T-helper 2 cell treated with Interferon-gamma antibody and Interleukin-4, amounts not matched to agents 5 μg/mL and 100 μg/mL, for 36 hours (primary cell): Measurements from ENCODE around the gene E2F4.

Experiments
- DNase-seq: peaks from one replicate; pipeline ENCODE4 v3.0.0; 2021; ENCODE audit warnings: low spot score
- H3K27ac Mint-ChIP-seq: one replicate; pipeline ENCODE4 v1.8.0; 2021; ENCODE audit warnings: mild to moderate bottlenecking, mixed read lengths
- H3K27me3 Mint-ChIP-seq: one replicate; pipeline ENCODE4 v1.8.0; 2021; ENCODE audit warnings: low read depth, mixed read lengths
- H3K36me3 Mint-ChIP-seq: one replicate; pipeline ENCODE4 v1.8.0; 2021; ENCODE audit warnings: low read depth, mixed read lengths
- H3K4me1 Mint-ChIP-seq: one replicate; pipeline ENCODE4 v1.8.0; 2021; ENCODE audit warnings: low read depth, mixed read lengths
- H3K4me3 Mint-ChIP-seq: one replicate; pipeline ENCODE4 v1.8.0; 2022; ENCODE audit warnings: mild to moderate bottlenecking, moderate library complexity, mixed read lengths
- H3K9me3 Mint-ChIP-seq: one replicate; pipeline ENCODE4 v1.8.0; 2021; ENCODE audit warnings: mixed read lengths

E2F4 gene

DNA sequence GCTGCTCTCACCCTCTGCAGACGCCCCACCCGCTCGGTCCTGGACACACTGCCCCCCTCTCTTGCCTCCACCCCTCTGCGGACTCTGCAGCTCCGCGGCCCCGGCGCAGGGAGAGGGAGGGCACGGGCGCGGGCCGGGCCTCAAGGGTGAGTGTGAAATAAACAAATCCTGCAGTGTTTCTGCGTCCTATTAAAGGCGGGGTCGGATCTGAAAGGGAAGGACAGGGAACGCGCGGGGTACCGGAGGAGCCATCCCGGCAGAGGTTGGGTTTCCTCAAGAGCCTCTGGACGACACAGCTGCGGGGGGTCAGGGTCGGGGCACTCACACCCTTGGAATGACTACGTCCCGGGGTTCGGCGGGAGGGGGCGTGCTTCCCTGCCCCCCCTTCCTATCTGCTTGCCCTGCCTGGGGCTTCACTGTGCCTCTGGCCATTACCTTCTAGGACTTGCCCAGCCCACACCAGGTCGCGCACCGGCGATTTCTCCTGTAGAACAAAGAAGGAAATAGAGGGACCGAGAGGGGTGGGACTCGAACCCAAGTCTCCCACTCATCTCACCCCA, 27.9 kb upstream of the E2F4 start:
- Mint-ChIP-seq H3K27ac (no peak overlapping the region), H3K4me1 (peaks cover 25% of the 10 kb centered on the region), H3K4me3 (peak overlapping the region; percentile 38), H3K36me3 (peaks cover 21% of the 10 kb centered on the region), H3K9me3 (no peaks in the 10 kb centered on the region), H3K27me3 (peaks cover 34% of the 10 kb centered on the region)
- no peak for DNase-seq

DNA sequence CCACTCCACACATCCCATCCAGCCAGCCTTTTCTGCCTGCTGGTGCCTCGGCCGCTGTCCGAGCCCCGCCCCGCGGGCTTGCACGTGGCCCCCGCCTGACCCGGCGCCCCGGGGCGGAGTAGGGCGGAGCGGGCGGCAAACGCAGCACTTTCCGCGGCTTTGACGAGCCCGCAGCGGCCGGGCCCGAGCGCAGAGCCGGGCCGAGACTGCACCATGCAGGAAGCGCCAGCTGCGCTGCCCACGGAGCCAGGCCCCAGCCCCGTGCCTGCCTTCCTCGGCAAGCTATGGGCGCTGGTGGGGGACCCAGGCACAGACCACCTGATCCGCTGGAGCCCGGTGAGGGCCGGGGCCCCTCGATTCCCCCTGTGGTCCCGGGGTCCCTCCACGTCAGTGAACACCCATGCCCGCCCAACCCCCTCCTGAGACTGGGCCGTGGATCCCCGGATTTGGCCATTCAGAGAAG, 27.3 kb upstream of the E2F4 start, which contains the start of gene HSF4:
Gene HSF4 (plus strand): TSS at position 147 of the 463 bp plus-strand sequence. CDS start 67 bp downstream, at position 214.
- Mint-ChIP-seq H3K9me3 (no peaks in the 10 kb centered on the region), H3K36me3 (peaks cover 21% of the 10 kb centered on the region), H3K27ac (no peak within 1 kb of the TSS), H3K4me3 (peak within 1 kb of the TSS; percentile 38), H3K4me1 (peaks cover 25% of the 10 kb centered on the region), H3K27me3 (peaks cover 34% of the 10 kb centered on the region)
- no peak for DNase-seq

DNA sequence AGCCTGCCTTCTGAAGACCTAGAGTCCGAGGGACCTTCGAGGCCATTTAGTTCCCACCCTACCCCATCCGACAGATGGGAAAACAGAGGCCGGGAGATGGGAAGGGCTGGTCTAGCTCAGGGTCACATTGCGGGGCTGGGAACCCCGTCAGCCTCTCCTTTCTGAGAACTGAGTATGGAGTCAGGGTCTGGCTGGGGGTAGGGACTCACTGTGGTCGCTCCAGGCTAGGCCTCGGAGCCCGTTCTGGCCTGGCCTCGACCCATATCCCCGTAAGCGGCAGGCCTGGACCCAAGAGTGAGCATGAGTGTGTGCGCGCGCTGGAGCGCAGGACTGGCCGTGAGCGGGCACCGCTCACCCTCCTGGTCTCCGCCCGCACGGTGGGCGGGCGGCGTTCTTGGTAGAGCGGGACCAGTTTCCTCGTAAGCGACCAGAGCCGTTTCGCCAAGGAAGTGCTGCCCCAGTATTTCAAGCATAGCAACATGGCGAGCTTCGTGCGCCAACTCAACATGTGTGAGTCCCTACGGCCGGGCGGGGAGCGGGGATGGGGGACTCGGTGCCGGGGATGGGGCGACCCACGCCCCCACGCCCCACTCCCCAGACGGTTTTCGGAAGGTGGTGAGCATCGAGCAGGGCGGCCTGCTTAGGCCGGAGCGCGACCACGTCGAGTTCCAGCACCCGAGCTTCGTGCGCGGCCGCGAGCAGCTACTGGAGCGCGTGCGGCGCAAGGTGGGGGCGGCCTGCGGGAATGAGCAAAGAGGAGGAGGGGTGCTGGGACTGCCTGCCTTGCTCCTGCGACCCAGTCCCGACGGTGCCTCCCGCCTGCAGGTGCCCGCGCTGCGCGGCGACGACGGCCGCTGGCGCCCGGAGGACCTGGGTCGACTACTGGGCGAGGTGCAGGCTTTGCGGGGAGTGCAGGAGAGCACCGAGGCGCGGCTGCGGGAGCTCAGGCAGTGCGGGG, 26.6 kb upstream of the E2F4 start:
- Mint-ChIP-seq H3K36me3 (peaks cover 21% of the 10 kb centered on the region), H3K27me3 (peaks cover 34% of the 10 kb centered on the region), H3K4me3 (peak overlapping the region; percentile 38), H3K27ac (no peak overlapping the region), H3K4me1 (peaks cover 29% of the 10 kb centered on the region), H3K9me3 (no peaks in the 10 kb centered on the region)
- no peak for DNase-seq

DNA sequence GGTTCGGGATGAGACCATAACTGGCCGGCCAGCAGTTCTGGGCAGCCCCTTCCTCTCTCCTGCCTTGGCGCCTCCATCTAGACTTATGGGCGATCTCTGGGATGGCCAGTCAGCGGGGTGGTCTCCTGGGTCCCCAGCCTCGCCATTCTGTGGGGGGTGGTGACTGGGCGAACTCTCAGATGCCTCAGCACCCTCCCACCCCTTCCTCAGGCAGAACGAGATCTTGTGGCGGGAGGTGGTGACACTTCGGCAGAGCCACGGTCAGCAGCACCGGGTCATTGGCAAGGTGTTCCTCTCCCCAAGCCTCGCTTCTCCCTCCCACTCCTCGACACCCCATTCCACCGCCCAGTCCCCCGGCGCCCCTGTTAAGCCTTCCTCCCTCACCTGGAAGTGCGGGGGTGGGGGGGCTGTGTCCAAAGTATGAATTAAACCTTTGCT, 25.8 kb upstream of the E2F4 start:
- peaks cover 32% of the 10 kb centered on the region for H3K4me1 Mint-ChIP-seq
- H3K27ac Mint-ChIP-seq = no peak overlapping the region
- peaks cover 33% of the 10 kb centered on the region for H3K27me3 Mint-ChIP-seq
- H3K9me3 Mint-ChIP-seq = no peaks in the 10 kb centered on the region
- H3K36me3 Mint-ChIP-seq = peaks cover 20% of the 10 kb centered on the region
- DNase-seq = no peak
- no peak overlapping the region for H3K4me3 Mint-ChIP-seq

DNA sequence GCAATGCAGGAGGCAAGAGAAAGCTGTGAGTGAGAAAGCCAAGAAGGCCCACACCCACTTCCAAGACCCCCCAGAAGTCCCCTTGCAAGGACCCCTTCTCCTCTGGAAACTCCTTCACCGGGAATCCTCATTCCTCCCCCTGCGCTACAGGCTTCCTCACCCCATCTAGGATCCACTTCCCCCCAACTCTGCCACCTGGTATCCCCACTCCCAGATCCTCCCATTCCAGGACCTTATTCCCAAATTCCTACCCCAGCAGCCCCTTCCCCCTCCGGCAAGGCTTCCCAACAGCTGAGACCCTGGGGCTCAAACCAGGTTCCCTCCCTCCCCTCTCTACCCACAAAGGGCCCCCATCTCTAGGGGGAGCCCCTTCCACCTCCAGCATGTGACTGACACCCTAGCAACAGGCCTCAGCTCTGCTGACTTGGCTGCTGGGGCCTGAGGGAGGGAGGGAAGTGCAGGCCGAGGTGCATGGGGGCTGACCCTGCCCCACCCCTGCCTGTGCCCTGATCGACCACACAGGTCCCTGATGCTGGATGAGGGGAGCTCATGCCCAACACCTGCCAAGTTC, 25.3 kb upstream of the E2F4 start:
- peaks cover 35% of the 10 kb centered on the region for H3K4me1 Mint-ChIP-seq
- H3K4me3 Mint-ChIP-seq = no peak overlapping the region

DNA sequence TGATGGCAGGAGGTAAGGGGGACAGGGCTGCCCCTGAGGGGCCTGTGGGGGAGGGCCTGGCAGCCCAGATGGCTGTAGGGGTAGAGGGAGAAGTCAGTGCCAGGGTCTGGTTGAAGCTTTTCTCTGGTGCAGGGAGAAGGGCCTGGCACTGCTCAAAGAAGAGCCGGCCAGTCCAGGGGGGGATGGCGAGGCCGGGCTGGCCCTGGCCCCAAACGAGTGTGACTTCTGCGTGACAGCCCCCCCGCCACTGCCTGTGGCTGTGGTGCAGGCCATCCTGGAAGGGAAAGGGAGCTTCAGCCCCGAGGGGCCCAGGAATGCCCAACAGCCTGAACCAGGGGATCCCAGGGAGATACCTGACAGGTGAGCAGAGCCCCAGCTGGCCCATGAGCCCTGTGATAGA, 24.4 kb upstream of the E2F4 start:
- Mint-ChIP-seq H3K27me3 (peaks cover 35% of the 10 kb centered on the region), H3K4me1 (peaks cover 32% of the 10 kb centered on the region), H3K27ac (no peak overlapping the region), H3K9me3 (no peaks in the 10 kb centered on the region), H3K36me3 (peaks cover 17% of the 10 kb centered on the region), H3K4me3 (no peak overlapping the region)
- no peak for DNase-seq

More for the DNA sequence above, 25.3 kb upstream of the E2F4 start:
- Mint-ChIP-seq H3K9me3 (no peaks in the 10 kb centered on the region), H3K27me3 (peaks cover 35% of the 10 kb centered on the region), H3K36me3 (peaks cover 20% of the 10 kb centered on the region), H3K27ac (no peak overlapping the region)
- DNase-seq = no peak

DNA sequence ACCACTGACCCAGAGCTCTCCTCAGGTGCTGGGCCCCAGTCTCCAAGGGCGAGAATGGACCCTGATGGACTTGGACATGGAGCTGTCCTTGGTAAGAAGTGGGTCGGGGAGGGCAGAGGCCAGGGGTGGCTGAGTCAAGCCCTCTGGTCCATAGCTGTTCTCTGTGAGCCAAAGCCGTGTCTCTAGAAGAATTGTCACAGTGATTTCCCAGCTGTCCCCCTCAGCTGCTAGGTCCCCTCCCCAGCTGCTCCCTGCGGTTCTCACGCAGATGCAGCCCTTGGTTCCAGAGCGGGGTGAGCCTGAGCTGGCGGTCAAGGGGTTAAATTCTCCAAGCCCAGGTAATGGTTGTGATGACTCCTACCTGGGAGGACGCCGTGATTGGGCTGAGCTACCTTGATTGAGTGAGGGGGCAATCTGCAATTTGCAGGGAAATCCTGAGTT, 22.9 kb upstream of the E2F4 start:
- Mint-ChIP-seq H3K4me1 (peaks cover 42% of the 10 kb centered on the region), H3K27me3 (peaks cover 36% of the 10 kb centered on the region), H3K9me3 (no peaks in the 10 kb centered on the region), H3K36me3 (peaks cover 21% of the 10 kb centered on the region), H3K27ac (no peak overlapping the region), H3K4me3 (peak overlapping the region; percentile 26)
- DNase-seq = no peak

DNA sequence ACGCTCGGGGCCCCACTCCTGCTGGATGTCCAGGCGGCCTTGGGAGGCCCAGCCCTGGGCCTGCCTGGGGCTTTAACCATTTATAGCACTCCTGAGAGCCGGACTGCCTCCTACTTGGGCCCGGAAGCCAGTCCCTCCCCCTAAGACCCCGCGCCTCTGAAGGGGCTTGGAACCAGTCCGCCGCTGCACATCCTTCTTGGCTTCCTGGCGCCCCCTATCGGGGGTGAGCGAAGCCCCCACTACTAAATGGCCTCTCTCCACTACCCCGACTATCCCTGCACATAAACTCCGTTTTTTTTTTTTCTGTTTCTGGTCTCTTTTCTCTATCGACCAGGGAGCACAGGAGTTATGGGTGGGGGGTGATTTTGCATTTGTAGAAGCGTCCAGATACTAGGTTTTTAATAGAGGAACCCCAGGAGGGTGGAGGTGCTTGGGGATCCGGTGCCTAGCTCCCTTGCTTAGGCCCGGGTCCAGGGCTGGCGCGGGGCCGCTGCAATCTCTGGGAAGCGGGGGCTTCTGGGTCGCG, 22.2 kb upstream of the E2F4 start:
- peaks cover 33% of the 10 kb centered on the region for H3K27me3 Mint-ChIP-seq
- no peaks in the 10 kb centered on the region for H3K9me3 Mint-ChIP-seq
- DNase-seq = no peak
- peak overlapping the region; percentile 79 for H3K4me3 Mint-ChIP-seq
- H3K4me1 Mint-ChIP-seq = peaks cover 42% of the 10 kb centered on the region
- H3K36me3 Mint-ChIP-seq = peaks cover 19% of the 10 kb centered on the region
- H3K27ac Mint-ChIP-seq = peak overlapping the region; percentile 81

DNA sequence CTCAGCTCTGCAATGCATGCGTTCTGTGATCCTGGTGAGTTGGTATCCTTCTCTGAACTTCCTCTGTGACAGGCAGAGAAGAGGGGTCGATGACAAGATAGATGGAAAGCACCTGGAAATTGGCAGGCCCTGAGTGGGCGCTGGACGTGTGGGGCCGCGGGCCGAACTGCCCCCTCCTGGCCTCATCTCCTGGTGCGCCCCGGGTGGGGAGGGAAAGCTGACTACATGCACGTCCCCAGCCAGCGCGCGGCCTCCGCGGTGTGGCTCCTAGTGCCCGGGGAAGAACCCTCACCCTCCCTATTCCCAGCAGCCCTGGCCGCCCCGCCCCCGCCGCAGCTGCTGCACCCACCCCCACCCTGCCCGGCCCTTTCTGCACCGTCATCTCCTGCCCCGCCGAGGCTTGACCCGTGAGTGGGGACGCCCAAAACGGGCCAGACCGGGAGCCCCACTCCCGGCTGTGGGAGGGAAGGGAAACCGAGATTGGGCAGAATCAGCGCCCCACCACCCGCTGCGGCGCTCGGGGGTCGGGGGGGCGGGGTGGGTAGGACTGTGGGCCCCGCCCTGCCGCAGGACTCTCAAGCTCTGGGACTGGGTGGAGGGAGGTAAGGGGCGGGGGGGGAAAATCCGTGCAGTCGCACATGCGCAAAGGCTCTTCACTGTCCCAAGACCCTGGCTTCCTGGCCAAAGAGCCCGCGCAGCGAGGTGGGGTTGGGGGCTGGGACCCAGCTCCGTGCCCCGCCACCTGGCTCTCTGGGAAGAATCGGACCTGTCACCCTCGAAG, 21.6 kb upstream of the E2F4 start, which contains the start of gene NOL3:
Gene NOL3 (plus strand): TSS at position 371 of the 781 bp plus-strand sequence.
- peak; percentile 80 for DNase-seq
- Mint-ChIP-seq H3K27me3 (peaks cover 27% of the 10 kb centered on the region), H3K9me3 (no peaks in the 10 kb centered on the region), H3K4me1 (peaks cover 40% of the 10 kb centered on the region), H3K27ac (peak within 1 kb of the TSS; percentile 81), H3K4me3 (peak within 1 kb of the TSS; percentile 81), H3K36me3 (peaks cover 17% of the 10 kb centered on the region)

DNA sequence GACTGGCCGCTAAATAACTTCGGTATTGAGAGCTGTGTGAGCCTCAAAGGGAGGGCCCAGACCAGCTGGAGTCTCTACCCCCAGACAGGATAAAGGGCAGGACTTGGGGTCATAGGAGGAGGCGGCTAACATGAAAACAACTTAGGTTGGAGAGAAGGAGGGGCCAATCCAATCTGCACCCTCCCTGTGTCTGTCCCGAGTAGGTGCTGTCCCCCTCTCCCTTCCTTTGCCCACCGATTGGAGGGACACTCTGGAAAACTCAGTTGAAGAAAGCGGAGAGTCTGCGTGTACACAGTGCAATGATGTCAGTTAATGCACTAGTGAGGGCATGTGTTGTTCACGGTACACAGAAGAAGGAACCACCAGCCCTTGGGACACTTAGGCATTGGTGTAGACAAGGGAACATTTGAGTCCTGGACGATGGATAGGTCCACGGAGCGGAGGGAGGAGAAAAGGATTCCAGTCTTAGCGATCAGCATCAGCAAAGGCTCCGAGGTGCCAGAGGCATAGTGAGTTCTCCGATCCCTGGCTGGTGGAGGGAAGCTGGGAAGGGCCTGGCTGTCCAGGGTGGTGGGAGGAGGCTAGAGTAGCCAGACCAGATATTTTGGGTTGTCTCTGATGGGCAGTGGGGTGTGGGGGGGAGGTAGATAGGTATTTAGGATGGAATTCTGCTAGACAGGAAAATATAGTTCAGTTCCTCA, 20.9 kb upstream of the E2F4 start:
- DNase-seq = no peak
- Mint-ChIP-seq H3K27ac (peak overlapping the region; percentile 24), H3K4me1 (peaks cover 44% of the 10 kb centered on the region), H3K36me3 (peaks cover 19% of the 10 kb centered on the region), H3K9me3 (no peaks in the 10 kb centered on the region), H3K4me3 (peak overlapping the region; percentile 81), H3K27me3 (peaks cover 22% of the 10 kb centered on the region)

DNA sequence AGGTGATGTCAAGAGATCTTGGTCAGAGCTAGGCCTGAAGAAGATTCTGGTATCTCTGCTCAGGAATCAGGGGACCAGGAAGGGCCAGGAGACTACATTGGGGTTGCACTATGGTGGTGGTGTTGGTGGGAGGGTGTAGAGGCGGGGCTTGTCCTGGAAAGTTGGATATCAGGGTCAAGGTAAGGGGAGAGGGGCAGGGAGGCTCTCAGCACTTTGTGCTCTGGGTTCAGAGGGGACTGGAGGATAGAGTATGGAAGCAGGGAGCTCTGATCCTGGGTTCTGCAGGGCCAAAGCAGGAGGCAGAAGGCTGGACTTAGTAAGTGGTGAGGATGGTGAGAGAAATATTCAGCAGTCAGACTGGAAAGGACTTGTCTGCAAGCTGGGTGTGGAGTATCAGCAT, 18.6 kb upstream of the E2F4 start:
- Mint-ChIP-seq H3K4me3 (peak overlapping the region; percentile 88), H3K36me3 (peaks cover 17% of the 10 kb centered on the region), H3K27me3 (peaks cover 10% of the 10 kb centered on the region), H3K4me1 (peaks cover 48% of the 10 kb centered on the region), H3K27ac (peak overlapping the region; percentile 85), H3K9me3 (no peaks in the 10 kb centered on the region)
- no peak for DNase-seq

DNA sequence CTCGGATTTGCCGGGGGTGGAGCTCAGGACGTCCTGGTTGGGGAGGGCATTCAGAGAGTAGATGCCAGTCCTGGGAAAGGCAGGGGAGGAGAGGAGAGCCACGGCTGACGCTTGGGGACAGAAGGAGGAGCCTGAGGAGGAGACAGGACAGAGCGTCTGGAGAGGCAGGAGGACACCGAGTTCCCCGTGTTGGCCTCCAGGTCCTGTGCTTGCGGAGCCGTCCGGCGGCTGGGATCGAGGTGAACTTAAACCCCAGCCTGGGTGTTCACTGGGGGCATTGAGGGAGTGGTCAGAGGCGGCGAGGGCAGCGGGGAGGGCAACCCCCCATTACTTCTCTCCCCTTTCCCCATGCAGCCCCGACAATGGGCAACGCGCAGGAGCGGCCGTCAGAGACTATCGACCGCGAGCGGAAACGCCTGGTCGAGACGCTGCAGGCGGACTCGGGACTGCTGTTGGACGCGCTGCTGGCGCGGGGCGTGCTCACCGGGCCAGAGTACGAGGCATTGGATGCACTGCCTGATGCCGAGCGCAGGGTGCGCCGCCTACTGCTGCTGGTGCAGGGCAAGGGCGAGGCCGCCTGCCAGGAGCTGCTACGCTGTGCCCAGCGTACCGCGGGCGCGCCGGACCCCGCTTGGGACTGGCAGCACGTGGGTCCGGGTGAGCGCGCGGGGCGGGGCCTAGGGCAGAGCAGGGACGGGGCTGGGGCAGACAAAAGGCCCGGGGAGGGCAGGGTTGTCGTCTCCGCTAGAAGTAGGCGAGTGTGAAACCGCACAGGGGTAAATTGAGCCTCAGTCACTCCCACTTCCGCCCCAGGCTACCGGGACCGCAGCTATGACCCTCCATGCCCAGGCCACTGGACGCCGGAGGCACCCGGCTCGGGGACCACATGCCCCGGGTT, 17.9 kb upstream of the E2F4 start:
- Mint-ChIP-seq H3K27ac (peak overlapping the region; percentile 85), H3K9me3 (no peaks in the 10 kb centered on the region), H3K4me3 (peak overlapping the region; percentile 88), H3K4me1 (peaks cover 51% of the 10 kb centered on the region), H3K27me3 (peaks cover 8% of the 10 kb centered on the region), H3K36me3 (peaks cover 17% of the 10 kb centered on the region)
- peak; percentile 75 for DNase-seq
